GM12864 (cell line): ENCODE measurements around the gene TRA2B.
A peak's percentile ranks its signal among the peaks of the same experiment; 100 is the strongest.

ENCODE experiments used
- DNase-seq: peaks from one replicate; pipeline ENCODE4 v3.0.0-alpha.2; 2011; ENCODE audit warnings: low read depth
- H3K4me3 ChIP-seq: 2 replicates; pipeline ENCODE4 v1.5.1; 2011; ENCODE audit warnings: mild to moderate bottlenecking, low read depth, low read length, control low read depth
- CTCF ChIP-seq: IDR thresholded peaks from 2 replicates; pipeline ENCODE4 v1.5.1; 2011; ENCODE audit warnings: low read depth, mild to moderate bottlenecking, moderate library complexity, low read length, control low read depth, inconsistent platforms; ENCODE audit errors: missing control alignments

The TRA2B gene

GRCh38 chr3:185934767-185935464 is 2.9 kb downstream of the TRA2B start:
- no peak for DNase-seq
- TF ChIP-seq CTCF, result no peak
- peak overlapping the region; percentile 72 for H3K4me3 ChIP-seq

- H3K4me3 ChIP-seq, result peak overlapping the region; percentile 72
- no peak for DNase-seq
- no peak for TF ChIP-seq CTCF
These were observed 3.6 kb downstream of the TRA2B start for GRCh38 chr3:185934174-185934557.

- no peak for DNase-seq
- no peak for TF ChIP-seq CTCF
- peak overlapping the region; percentile 72; the same call in 1 of the 2 replicates for H3K4me3 ChIP-seq
These were observed 4.2 kb downstream of the TRA2B start for GRCh38 chr3:185933374-185934173.

GRCh38 chr3:185931777-185932612 is 5.8 kb downstream of the TRA2B start:
- TF ChIP-seq CTCF, result no peak
- no peak for DNase-seq
- peak overlapping the region; percentile 13; the same call in 1 of the 2 replicates for H3K4me3 ChIP-seq

- DNase-seq, result no peak
- TF ChIP-seq CTCF, result no peak
- peak overlapping the region; percentile 17; the same call in 1 of the 2 replicates for H3K4me3 ChIP-seq
These were observed 7.3 kb downstream of the TRA2B start for GRCh38 chr3:185930393-185931107.
